GM12878 (cell line): ENCODE data around the gene MGAT4C. TPM values are rescaled to one million over a fixed set of nuclear protein-coding genes. Genes with fewer than 3 reads are reported as not detected.

Experiments
- ATAC-seq: fragments of 200-7000 bp; cut with Tn5 transposase; 3 replicates; pipeline ENCODE4 v1.9.1; 2020; ENCODE audit warnings: mild to moderate bottlenecking, moderate library complexity
- BruUV-seq: library from RNA; stranded (reverse); fragments of 400-500 nt; replicated peaks from 2 replicates; lab custom pipeline; 2021; lab: Mats Ljungman, UMichigan
- CTCF ChIA-PET: fragments of 300-600 bp; sonication (Branson Sonifier 250); formaldehyde crosslinking; extraction: SDS; loops from one replicate; lab custom pipeline; 2021; ENCODE audit warnings: inconsistent platforms; lab: Yijun Ruan, JAX
- POLR2A ChIA-PET: fragments of 350-600 bp; formaldehyde crosslinking; extraction: SDS; loops from one replicate; lab custom pipeline; 2021; ENCODE audit warnings: inconsistent platforms; lab: Charles Lee
- RAD21 ChIA-PET: fragments of 300-600 bp; sonication (Branson Sonifier 250); formaldehyde crosslinking; loops from one replicate; lab custom pipeline; 2023; ENCODE audit warnings: antibody characterized with exemption; ENCODE audit not compliant: unreplicated experiment; lab: Charles Lee
- SMC1A ChIA-PET: fragments of 300-600 bp; sonication (Branson Sonifier 250); formaldehyde crosslinking; loops from one replicate; lab custom pipeline; 2023; ENCODE audit not compliant: unreplicated experiment, uncharacterized antibody; lab: Charles Lee
- DNase-seq: peaks from one replicate; pipeline ENCODE4 v3.0.0-alpha.2; 2011; ENCODE audit warnings: low read depth, low spot score
- FAIRE-seq: peaks from 3 replicates; lab custom pipeline; 2011; peaks lifted over from hg19 to GRCh38; lab: Jason Lieb, UNC
- H2AFZ ChIP-seq: 2 replicates; pipeline ENCODE4 v1.6.0; 2011; ENCODE audit warnings: low read depth, low read length, control low read depth; ENCODE audit not compliant: control insufficient read depth
- H3K27ac ChIP-seq: 2 replicates; pipeline ENCODE4 v1.5.1; 2011; ENCODE audit warnings: control low read depth; ENCODE audit not compliant: control insufficient read depth, insufficient read depth
- H3K27me3 ChIP-seq, 2 experiments: replicated peaks in 1 of 2; 2 replicates each; pipeline versions ENCODE4 v1.6.0 to v1.6.1; 2011; ENCODE audit warnings: low read length in 1 of 2; ENCODE audit not compliant: control insufficient read depth in 2 of 2, insufficient read depth in 2 of 2
- H3K36me3 ChIP-seq, 2 experiments: 2 replicates each; pipeline ENCODE4 v1.5.1; 2011; ENCODE audit warnings: low read length in 1 of 2; ENCODE audit not compliant: control insufficient read depth in 2 of 2, insufficient read depth in 2 of 2
- H3K4me1 ChIP-seq: 2 replicates; pipeline ENCODE4 v1.6.1; 2011; ENCODE audit warnings: mild to moderate bottlenecking, low read length, moderate library complexity, mixed read lengths; ENCODE audit not compliant: control insufficient read depth, insufficient read depth
- H3K4me2 ChIP-seq: 2 replicates; pipeline ENCODE4 v1.6.0; 2011; ENCODE audit warnings: control low read depth; ENCODE audit not compliant: control insufficient read depth, insufficient read depth
- H3K4me3 ChIP-seq: fragments of 200-600 bp; sonication (generic); 2 replicates; pipeline ENCODE4 v1.5.1; 2016
- H3K79me2 ChIP-seq: 2 replicates; pipeline ENCODE4 v1.6.0; 2011; ENCODE audit warnings: low read length; ENCODE audit not compliant: control insufficient read depth, insufficient read depth
- H3K9ac ChIP-seq: 2 replicates; pipeline ENCODE4 v1.8.0; 2011; ENCODE audit warnings: low read length, control low read depth, mixed read lengths; ENCODE audit not compliant: control insufficient read depth, insufficient read depth
- H3K9me3 ChIP-seq: replicated peaks from 3 replicates; pipeline ENCODE4 v1.5.1; 2011; ENCODE audit warnings: mild to moderate bottlenecking, low read length; ENCODE audit not compliant: control insufficient read depth, insufficient read depth
- H4K20me1 ChIP-seq: 2 replicates; pipeline ENCODE4 v1.6.0; 2011; ENCODE audit not compliant: control insufficient read depth, insufficient read depth
- ASH2L ChIP-seq: fragments of 300-600, 200-600 bp; sonication (generic); IDR thresholded peaks from 2 replicates; pipeline ENCODE4 v1.6.1; 2017; ENCODE audit warnings: low read depth, mild to moderate bottlenecking, borderline replicate concordance
- BRCA1 ChIP-seq: IDR thresholded peaks from 2 replicates; pipeline ENCODE4 v1.6.1; 2011; ENCODE audit warnings: low read depth, low read length, improper control_type of control experiment
- CBFB ChIP-seq: IDR thresholded peaks from 2 replicates; pipeline ENCODE4 v1.6.1; 2016; ENCODE audit warnings: antibody characterized with exemption, low read depth
- CHD4 ChIP-seq: fragments of 200-600 bp; sonication (generic); IDR thresholded peaks from 2 replicates; pipeline ENCODE4 v1.6.1; 2016; ENCODE audit warnings: mild to moderate bottlenecking
- KDM1A ChIP-seq: fragments of 200-600 bp; sonication (generic); IDR thresholded peaks from 2 replicates; pipeline ENCODE4 v1.6.1; 2016; ENCODE audit warnings: borderline replicate concordance
- KLF5 ChIP-seq: fragments of 450-650 bp; IDR thresholded peaks from 2 replicates; pipeline ENCODE4 v1.6.1; 2014; ENCODE audit warnings: mild to moderate bottlenecking; ENCODE audit not compliant: partially characterized antibody
- MEF2A ChIP-seq: IDR thresholded peaks from 2 replicates; pipeline ENCODE4 v1.6.1; 2011; ENCODE audit warnings: low read depth, mild to moderate bottlenecking, low read length, moderate library complexity; ENCODE audit not compliant: insufficient read depth
- PAX5 ChIP-seq: IDR thresholded peaks from 2 replicates; pipeline ENCODE4 v1.6.1; 2011; ENCODE audit warnings: low read depth, low read length, borderline replicate concordance
- RB1 ChIP-seq: fragments of 450-650 bp; formaldehyde crosslinking; IDR thresholded peaks from 2 replicates; pipeline ENCODE4 v1.6.1; 2017; ENCODE audit warnings: mild to moderate bottlenecking, borderline replicate concordance
- SIX5 ChIP-seq: IDR thresholded peaks from 2 replicates; pipeline ENCODE4 v1.6.1; 2011; ENCODE audit warnings: mild to moderate bottlenecking, low read depth, low read length, moderate library complexity; ENCODE audit not compliant: severe bottlenecking
- SP1 ChIP-seq: IDR thresholded peaks from one replicate; pipeline ENCODE4 v1.6.1; 2011; ENCODE audit warnings: low read depth, low read length
- YY1 ChIP-seq: IDR thresholded peaks from 2 replicates; pipeline ENCODE4 v1.6.1; 2011; ENCODE audit warnings: low read depth, mild to moderate bottlenecking, low read length
- ZNF384 ChIP-seq: IDR thresholded peaks from 2 replicates; pipeline ENCODE4 v1.6.1; 2012; ENCODE audit warnings: low read depth, mild to moderate bottlenecking, low read length, improper control_type of control experiment, borderline replicate concordance
- ZSCAN29 ChIP-seq: fragments of 450-650 bp; IDR thresholded peaks from 2 replicates; pipeline ENCODE4 v1.6.1; 2017; ENCODE audit warnings: mild to moderate bottlenecking, moderate library complexity
- WGBS: methylation state at CpG from one replicate; pipeline ENCODE4 v1.1.6; 2016; ENCODE audit warnings: low lambda C conversion rate; ENCODE audit not compliant: insufficient replicate concordance, insufficient coverage; ENCODE audit errors: missing lambda C conversion rate; 5-methylcytosine and 5-hydroxymethylcytosine counted together
- in situ Hi-C: fragments of 300-500 bp; cut with MboI; formaldehyde crosslinking; loops from 9 replicates; pipeline ENCODE4 v1.14.3; 2018; ENCODE audit warnings: mixed read lengths
- intact Hi-C: fragments of 100-400 bp; cut with micrococcal nuclease; formaldehyde crosslinking; loops from one replicate; pipeline ENCODE4 v1.14.2; 2022; ENCODE audit not compliant: unreplicated experiment
- polyA plus RNA-seq, 11 experiments: library from polyadenylated mRNA; depleted of rRNA in 4 of 11; unstranded in 6 of 11; stranded (reverse) in 5 of 11; fragments of >200 nt; fragmentation: Nextera tagmentation in 4 of 11; fragmentation: Illumina TruSeq in 1 of 11; extraction: Ambion mirVana in 4 of 11; extraction: Trizol in 1 of 11; gene quantifications; 1 replicate in 1 of 11; 2 replicates in 10 of 11; pipeline versions ENCODE4 v1.2.1 to v1.2.3, GENCODE V29; 2011 to 2016; ENCODE audit warnings: inconsistent platforms in 2 of 11, missing spikeins in 2 of 11, low read depth in 1 of 11
- total RNA-seq, 4 experiments: library from RNA; depleted of rRNA in 3 of 4; stranded (reverse); fragments of >200 nt in 3 of 4; fragmentation: Illumina TruSeq in 1 of 4; extraction: Trizol in 1 of 4; gene quantifications; 2 replicates each; pipeline versions ENCODE4 v1.2.1 to v1.2.3, GENCODE V29; 2013 to 2021
- TF ChIP-seq, protein P1 (sequence below): fragments of 450-650 bp; IDR thresholded peaks from 2 replicates; pipeline ENCODE4 v1.6.1; 2016; ENCODE audit warnings: mild to moderate bottlenecking
- TF ChIP-seq, protein P2 (sequence below): fragments of 450-650 bp; IDR thresholded peaks from 2 replicates; pipeline ENCODE4 v1.6.1; 2014; ENCODE audit warnings: mild to moderate bottlenecking
- TF ChIP-seq, protein P3 (sequence below): fragments of 450-650 bp; conservative IDR thresholded peaks from 2 replicates; pipeline ENCODE4 v1.6.1; 2017; ENCODE audit warnings: mild to moderate bottlenecking, moderate library complexity

Gene MGAT4C
- total and polyA plus RNA-seq, 10 of the 15 experiments (the other 5 are each of a cell fraction or from before 2014, with no cell fraction given), result not detected

DNA sequence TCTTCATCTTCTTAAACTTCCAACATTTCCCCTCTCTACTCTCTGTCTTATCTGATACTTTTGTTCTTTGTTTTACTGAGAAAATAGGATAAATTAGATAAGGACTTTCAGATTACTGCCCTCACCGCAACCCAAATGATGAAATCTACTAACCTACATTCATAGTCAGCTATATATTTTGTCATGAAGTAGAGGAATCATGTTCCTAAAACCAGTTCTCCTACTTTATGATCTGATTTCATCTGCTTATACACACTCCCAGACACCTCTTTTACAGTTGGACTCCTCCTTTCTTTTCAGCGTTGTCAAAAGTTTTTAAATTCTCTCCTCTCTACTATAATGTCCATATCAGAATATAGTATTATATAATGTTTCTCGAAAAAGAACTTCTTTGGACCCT is 29.7 kb downstream of the MGAT4C start (continued):
- TF ChIP-seq CBFB, result no peak
- TF ChIP-seq, protein P1, sequence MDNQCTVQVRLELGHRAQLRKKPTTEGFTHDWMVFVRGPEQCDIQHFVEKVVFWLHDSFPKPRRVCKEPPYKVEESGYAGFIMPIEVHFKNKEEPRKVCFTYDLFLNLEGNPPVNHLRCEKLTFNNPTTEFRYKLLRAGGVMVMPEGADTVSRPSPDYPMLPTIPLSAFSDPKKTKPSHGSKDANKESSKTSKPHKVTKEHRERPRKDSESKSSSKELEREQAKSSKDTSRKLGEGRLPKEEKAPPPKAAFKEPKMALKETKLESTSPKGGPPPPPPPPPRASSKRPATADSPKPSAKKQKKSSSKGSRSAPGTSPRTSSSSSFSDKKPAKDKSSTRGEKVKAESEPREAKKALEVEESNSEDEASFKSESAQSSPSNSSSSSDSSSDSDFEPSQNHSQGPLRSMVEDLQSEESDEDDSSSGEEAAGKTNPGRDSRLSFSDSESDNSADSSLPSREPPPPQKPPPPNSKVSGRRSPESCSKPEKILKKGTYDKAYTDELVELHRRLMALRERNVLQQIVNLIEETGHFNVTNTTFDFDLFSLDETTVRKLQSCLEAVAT, result no peak
- no peak for TF ChIP-seq KLF5
- no peak for TF ChIP-seq SIX5
- TF ChIP-seq BRCA1, result no peak
- TF ChIP-seq ASH2L, result no peak
- no peak for TF ChIP-seq KDM1A
- TF ChIP-seq, protein P2, sequence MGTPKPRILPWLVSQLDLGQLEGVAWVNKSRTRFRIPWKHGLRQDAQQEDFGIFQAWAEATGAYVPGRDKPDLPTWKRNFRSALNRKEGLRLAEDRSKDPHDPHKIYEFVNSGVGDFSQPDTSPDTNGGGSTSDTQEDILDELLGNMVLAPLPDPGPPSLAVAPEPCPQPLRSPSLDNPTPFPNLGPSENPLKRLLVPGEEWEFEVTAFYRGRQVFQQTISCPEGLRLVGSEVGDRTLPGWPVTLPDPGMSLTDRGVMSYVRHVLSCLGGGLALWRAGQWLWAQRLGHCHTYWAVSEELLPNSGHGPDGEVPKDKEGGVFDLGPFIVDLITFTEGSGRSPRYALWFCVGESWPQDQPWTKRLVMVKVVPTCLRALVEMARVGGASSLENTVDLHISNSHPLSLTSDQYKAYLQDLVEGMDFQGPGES, result no peak

DNA sequence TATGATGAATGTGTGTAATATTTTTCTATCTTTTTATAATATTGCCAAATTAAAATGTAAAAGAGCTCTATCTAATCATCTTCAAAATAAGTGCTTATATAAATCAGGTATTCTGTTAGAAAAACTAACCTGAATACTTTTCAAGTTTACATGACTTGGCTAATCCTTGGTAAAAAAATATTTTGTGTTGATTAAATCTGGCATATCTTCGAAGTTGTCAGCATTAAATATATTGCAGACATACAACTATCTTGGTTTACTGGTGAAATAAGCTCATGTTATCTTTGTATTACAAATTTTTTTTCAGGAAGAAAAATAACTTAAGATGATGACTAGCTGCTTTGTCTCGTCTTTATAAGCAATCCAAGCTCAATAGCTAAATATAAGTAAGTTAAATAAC is 39.6 kb downstream of the MGAT4C start:
- CTCF ChIA-PET, result no interaction called here
- Histone ChIP-seq H3K4me1 (no peaks in the 10 kb centered on the region), H4K20me1 (no peaks in the 10 kb centered on the region), H3K4me2 (no peak overlapping the region), H3K27me3 (no peaks in the 10 kb centered on the region), H3K27ac (no peak overlapping the region), H3K9me3 (no peaks in the 10 kb centered on the region), H3K36me3 (no peaks in the 10 kb centered on the region), H3K79me2 (no peaks in the 10 kb centered on the region), H3K4me3 (no peak overlapping the region), H3K9ac (no peak overlapping the region), H2AFZ (no peak overlapping the region)
- no peak for TF ChIP-seq MEF2A
- TF ChIP-seq CHD4, result no peak
- TF ChIP-seq RB1, result no peak
- no peak for TF ChIP-seq ZSCAN29
- TF ChIP-seq ZNF384, result no peak
- TF ChIP-seq, protein P3, sequence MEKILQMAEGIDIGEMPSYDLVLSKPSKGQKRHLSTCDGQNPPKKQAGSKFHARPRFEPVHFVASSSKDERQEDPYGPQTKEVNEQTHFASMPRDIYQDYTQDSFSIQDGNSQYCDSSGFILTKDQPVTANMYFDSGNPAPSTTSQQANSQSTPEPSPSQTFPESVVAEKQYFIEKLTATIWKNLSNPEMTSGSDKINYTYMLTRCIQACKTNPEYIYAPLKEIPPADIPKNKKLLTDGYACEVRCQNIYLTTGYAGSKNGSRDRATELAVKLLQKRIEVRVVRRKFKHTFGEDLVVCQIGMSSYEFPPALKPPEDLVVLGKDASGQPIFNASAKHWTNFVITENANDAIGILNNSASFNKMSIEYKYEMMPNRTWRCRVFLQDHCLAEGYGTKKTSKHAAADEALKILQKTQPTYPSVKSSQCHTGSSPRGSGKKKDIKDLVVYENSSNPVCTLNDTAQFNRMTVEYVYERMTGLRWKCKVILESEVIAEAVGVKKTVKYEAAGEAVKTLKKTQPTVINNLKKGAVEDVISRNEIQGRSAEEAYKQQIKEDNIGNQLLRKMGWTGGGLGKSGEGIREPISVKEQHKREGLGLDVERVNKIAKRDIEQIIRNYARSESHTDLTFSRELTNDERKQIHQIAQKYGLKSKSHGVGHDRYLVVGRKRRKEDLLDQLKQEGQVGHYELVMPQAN, result no peak
- no peak for TF ChIP-seq YY1
- no peak for TF ChIP-seq SP1
- TF ChIP-seq PAX5, result no peak
- in situ Hi-C loops (no loop called here), intact Hi-C loops (no loop called here)
- no peak for DNase-seq
- RAD21 ChIA-PET, result no interaction called here
- no peak for FAIRE-seq
- WGBS, result 0% methylated on average over 2 of the region's 2 CpGs
- SMC1A ChIA-PET, result interaction anchor here (0.5 kb wide), 1 partner anchor 595 kb away, joined by 3 read pairs; no protein-coding TSS in a partner anchor
- POLR2A ChIA-PET, result no interaction called here
- ATAC-seq, result no peak
- no TSS peak for BruUV-seq
